GM12892 (cell line): ENCODE data around the gene ATXN1.

ENCODE experiments used
- DNase-seq: peaks from one replicate; pipeline ENCODE4 v3.0.0; 2011; ENCODE audit not compliant: insufficient read length
- FAIRE-seq: peaks from 2 replicates; lab custom pipeline; 2011; peaks lifted over from hg19 to GRCh38; lab: Jason Lieb, UNC
- POLR2A ChIP-seq: IDR thresholded peaks from 2 replicates; pipeline ENCODE4 v1.6.1; 2011; ENCODE audit warnings: low read depth, low read length, control low read depth
- POLR2AphosphoS5 ChIP-seq: IDR thresholded peaks from 2 replicates; pipeline ENCODE4 v1.6.1; 2011; ENCODE audit warnings: low read depth, low read length, control low read depth
- TAF1 ChIP-seq: IDR thresholded peaks from 2 replicates; pipeline ENCODE4 v1.6.1; 2011; ENCODE audit warnings: low read depth, mild to moderate bottlenecking, control low read depth, low read length, borderline replicate concordance

Gene ATXN1

GRCh38 chr6:16681260-16681873 lies 79.9 kb downstream of the ATXN1 start:
- no peak for DNase-seq
- no peak for FAIRE-seq
- TF ChIP-seq POLR2AphosphoS5 (no peak), POLR2A (no peak), TAF1 (no peak)

GRCh38 chr6:16679050-16679449 lies 82.2 kb downstream of the ATXN1 start:
- DNase-seq (no peak), FAIRE-seq (no peak)
- TF ChIP-seq POLR2AphosphoS5, result no peak
- TF ChIP-seq POLR2A, result no peak
- TF ChIP-seq TAF1, result no peak

- FAIRE-seq (no peak), DNase-seq (no peak)
- no peak for TF ChIP-seq TAF1
- TF ChIP-seq POLR2A, result no peak
- no peak for TF ChIP-seq POLR2AphosphoS5
Observed at GRCh38 chr6:16677458-16677857, 83.8 kb downstream of the ATXN1 start.

- TF ChIP-seq TAF1, result no peak
- no peak for TF ChIP-seq POLR2A
- no peak for TF ChIP-seq POLR2AphosphoS5
- FAIRE-seq (no peak), DNase-seq (no peak)
Observed at GRCh38 chr6:16676978-16677377, 84.3 kb downstream of the ATXN1 start.

GRCh38 chr6:16676376-16676775 lies 84.9 kb downstream of the ATXN1 start:
- no peak for TF ChIP-seq POLR2A
- TF ChIP-seq POLR2AphosphoS5, result no peak
- TF ChIP-seq TAF1, result no peak
- no peak for DNase-seq
- no peak for FAIRE-seq

GRCh38 chr6:16674801-16675392 lies 86.4 kb downstream of the ATXN1 start:
- no peak for TF ChIP-seq TAF1
- no peak for TF ChIP-seq POLR2A
- TF ChIP-seq POLR2AphosphoS5, result no peak
- FAIRE-seq, result peak; percentile 56
- no peak for DNase-seq

GRCh38 chr6:16673011-16673797 lies 88.1 kb downstream of the ATXN1 start:
- no peak for DNase-seq
- no peak for TF ChIP-seq TAF1
- TF ChIP-seq POLR2A, result no peak
- TF ChIP-seq POLR2AphosphoS5, result no peak
- FAIRE-seq, result no peak

GRCh38 chr6:16671302-16672289 lies 89.7 kb downstream of the ATXN1 start:
- TF ChIP-seq POLR2A (no peak), POLR2AphosphoS5 (no peak), TAF1 (no peak)
- DNase-seq (no peak), FAIRE-seq (no peak)

GRCh38 chr6:16670617-16671051 lies 90.6 kb downstream of the ATXN1 start:
- FAIRE-seq (no peak), DNase-seq (no peak)
- TF ChIP-seq TAF1 (no peak), POLR2AphosphoS5 (no peak), POLR2A (no peak)

GRCh38 chr6:16670183-16670582 lies 91.1 kb downstream of the ATXN1 start:
- DNase-seq (no peak), FAIRE-seq (peak; percentile 58)
- TF ChIP-seq TAF1 (no peak), POLR2AphosphoS5 (no peak), POLR2A (no peak)
